ENCODE results near the gene IZUMO4.

Gene IZUMO4, protein sequence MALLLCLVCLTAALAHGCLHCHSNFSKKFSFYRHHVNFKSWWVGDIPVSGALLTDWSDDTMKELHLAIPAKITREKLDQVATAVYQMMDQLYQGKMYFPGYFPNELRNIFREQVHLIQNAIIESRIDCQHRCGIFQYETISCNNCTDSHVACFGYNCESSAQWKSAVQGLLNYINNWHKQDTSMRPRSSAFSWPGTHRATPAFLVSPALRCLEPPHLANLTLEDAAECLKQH

DNA sequence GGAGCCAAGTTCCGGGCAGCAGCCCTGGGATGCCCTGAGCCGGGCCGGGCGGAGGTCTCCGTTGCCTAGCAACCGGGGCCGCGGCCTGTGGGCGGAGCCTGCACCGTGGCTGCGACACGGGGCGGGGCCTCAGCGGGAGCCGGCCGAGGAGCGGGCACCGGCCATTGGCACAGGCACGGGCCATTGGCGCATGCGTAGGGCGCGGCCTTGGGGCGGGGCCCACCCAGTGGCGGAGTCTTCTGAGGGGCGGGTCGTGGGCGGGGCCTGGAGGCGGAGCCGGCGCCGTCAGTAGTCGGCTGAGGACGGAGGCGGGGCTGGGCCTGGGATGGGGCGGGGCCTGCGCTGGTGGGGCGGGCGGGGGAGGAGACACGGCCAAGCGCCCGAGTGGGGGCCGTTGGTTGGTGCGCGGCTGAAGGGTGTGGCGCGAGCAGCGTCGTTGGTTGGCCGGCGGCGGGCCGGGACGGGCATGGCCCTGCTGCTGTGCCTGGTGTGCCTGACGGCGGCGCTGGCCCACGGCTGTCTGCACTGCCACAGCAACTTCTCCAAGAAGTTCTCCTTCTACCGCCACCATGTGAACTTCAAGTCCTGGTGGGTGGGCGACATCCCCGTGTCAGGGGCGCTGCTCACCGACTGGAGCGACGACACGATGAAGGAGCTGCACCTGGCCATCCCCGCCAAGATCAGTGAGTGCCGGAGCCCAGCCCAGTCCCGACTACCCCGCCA lies at the start of gene IZUMO4:
TSS of gene IZUMO4 (plus strand) at position 436 of the 723 bp plus-strand sequence. CDS start at position 467, 31 bp downstream.
- DNase-seq (ENCODE audit: low spot score): peak; percentile 100

DNA sequence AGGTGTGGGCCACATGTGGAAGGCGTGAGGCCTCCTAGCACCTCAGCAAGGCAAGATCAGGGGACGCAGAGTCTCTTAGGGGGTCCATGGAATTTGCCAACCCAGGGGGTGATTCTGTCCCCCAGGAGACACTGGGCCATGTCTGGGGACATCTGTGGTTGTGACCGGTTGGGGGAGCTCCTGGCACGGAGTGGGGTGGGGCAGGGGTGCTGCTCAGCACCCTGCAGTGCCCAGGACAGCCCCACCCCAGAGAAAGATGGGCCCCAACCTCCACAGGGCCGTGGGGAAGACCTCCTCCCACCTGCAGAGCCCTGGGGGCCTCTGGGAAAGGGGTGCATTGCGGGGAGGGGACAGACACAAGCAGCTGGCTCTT lies 49.7 kb upstream of the IZUMO4 start:
- DNase-seq (ENCODE audit: low spot score): no peak

DNA sequence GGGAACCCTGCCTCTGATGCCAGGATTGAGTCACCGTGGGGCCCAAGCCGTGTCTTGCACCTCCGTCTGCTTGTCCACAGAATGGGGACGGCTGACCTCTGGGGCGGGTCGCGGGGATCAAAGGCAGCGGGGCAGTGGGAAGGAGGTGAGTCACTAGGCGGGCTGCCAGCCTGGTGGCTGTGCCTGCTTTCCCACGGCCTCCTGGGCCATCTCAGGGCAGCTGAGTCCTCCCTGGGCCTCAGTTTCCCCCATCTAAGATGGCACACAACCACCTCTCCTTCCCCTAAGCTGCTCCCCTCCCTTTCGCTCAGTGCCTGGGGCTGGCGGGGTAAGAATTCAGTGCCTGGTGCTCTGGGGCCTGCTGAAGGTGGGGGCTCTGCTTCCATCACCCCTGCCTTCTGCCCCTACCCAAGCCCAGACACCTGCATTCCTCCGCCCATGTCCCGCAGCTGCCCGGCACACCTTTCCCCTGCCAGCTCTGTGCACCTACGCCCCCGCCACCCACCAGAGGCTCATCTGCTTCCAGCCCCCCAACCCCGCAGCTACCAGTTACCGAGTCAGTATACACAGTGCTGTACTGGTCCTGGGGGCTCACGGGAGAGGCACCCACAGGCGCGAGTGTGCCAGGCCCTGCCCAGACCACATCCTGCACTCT lies 49.1 kb upstream of the IZUMO4 start:
- DNase-seq (ENCODE audit: low spot score): no peak

DNA sequence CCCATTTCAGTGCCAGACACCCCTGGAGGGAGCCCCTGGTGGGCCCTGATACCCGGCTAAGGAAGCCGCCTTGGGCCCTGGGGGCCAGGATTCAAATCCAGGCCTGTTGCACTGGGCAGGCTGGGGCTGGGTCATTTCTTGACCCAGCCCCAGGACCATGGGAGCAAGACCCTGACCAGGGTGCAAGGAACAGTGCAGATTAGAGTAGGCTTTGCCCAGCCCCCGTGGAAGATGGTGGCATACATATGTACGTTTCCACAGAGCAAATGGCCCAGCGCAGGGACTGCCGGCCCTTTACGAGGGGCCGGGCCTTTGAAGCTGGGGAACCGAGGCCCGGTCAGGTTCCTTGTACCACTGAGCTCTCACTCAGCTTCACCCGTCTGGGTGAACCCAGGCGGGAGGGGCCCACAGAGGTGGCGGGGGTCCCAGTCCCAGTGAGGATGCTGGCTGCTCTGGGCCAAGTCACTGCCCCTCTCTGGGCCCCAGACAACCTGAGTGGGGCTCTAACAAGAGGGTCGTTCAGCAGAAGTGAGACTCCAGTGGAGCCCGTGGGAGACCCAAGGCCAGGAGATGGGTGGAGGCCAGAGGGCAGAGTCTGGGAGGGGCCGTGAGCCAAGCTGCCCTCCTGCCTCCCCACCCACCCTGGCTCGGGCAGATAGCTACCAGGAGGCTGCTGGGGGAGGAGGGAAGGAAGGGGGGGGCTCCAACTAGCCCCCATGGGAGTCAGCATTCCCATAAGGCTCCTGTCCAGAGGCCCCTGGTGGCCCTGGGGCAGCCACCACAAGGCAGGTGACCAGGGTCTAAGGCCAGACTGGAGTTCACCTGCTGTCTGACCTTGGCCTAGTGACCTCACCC lies 48.4 kb upstream of the IZUMO4 start:
- no peak for DNase-seq (ENCODE audit: low spot score)

DNA sequence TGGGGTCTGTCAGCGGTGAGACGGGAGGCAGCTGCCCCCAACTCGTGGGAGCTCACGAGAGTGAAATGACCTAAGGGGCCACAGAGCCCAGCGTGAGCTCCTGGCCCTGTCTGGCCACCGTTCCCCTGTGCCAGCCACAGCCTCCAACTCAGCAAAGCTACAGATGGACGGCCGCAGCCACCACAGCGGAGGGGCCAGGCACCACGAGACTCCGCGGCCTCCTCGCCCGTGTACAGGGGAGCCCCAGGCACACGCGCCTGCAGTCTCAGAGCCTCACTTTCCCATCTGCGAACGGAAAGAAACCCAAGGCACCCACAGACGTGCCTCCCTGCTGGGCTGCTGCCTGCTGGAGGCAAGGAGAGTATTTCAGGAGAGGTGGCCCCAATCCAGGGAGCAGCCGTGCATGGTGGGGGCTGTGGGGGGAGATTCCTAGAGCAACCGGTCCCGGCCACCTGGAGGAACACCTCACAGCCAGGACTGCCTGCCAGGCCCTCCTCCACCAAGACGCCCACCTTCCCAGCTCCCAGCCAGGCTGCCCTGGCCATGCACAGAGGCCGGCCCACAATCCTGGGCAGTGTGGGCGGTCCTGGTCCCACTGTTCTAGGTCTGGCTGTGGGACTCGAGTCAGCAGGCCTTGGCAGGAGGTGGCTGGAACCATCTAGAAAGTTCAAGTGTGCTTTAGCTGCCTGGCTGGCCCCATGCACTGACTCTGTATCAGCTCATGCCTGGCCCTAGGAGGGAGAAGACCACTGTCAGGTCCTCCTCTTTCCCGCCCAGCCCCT lies 47.6 kb upstream of the IZUMO4 start:
- no peak for DNase-seq (ENCODE audit: low spot score)

DNA sequence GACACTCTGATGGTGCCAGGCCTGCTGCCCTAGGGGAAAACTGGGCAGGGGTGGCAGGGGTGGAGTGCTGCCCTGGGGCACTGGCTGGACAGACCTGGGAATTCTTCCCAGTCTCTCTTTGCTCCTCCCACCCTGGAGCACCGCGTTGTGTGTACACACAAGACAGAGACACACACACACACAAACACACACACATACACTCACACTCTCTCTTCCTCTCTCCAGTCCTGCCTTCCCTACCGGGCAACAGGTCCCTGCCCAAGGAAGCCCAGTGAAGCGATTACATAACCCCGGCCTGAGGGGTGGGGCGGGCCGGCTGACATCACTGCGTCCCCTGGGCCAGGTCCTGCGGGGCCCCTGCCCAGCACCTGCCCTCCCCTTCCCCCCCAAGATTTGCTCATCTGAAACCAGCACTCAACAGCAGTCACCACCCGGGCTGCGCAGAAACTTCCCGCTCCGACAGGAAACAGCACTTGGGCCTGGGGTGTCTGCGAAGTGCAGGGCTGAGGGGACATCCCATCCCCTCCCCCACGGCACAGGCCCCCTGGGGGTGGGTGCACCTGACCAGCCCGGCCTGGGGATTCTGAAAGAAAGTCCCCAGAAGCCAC lies 46.9 kb upstream of the IZUMO4 start:
- peak; percentile 63 for DNase-seq (ENCODE audit: low spot score)

DNA sequence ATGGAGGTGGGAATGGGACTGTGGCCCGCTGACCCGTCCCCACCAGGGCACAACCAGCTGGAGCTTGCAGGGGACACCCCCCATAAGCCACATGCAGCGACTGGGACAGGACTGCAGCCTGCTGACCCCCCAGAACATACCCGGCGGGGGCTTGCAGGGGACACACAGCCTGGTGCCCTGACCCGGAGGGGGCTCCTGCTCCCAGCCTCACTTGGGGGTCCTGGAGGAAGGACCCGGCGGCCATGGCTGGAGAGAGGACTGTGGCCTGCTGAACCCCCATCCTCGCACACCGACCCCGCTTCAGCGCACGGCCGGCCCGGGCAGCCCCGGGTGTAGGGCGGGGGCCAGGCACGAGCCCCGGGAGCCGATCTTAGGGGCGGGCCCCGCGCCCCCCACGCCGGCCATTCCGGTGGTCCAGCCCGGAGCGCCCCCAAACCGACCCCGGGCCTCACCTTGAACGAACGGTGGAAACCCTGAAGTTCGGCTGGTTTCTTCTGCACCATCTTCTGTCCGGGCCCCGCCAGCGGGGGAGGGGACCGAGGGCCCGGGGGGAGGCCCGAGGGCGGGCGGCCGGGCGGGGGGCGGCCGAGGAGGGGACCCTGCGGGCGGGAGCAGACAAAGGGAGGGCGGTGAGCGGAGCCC lies 46.2 kb upstream of the IZUMO4 start:
- no peak for DNase-seq (ENCODE audit: low spot score)

DNA sequence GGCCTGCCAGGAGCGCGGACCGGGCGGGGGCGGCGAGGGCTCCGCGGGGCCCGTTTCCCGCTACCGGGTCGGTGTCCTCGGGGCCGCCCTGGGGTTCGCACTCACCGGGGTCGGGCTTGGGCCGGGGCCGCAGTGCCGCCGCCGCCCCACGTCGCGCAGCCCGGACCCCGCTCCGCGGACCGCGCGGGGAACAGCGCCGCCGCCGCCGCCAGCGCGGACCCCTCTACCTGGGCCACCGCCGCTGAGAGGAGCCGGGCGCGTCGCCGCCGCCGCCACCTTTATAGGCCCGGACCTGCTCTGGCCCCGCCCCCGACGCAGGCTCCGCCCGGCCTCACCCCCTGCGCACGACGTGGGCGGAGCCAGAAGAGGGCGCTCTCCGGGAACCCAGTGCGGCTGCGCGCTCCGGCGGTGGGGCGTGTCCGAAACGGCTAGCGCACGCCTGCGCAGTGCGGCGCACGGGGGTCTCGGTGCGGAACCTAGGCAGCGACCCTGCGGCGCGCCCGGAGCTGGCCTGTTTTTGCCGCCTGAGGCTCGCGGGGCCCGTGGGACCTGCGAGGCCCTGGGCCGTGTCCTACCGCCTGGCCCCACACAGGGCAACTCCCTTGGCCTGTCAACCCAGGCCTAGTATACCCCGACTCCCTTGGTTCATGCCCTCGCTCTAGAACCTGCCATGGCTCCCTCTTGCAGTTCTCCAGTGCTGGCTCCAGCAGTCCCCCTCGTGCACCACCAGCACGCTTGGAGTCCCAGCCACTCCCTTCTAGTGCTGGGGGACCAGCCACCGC lies 45.5 kb upstream of the IZUMO4 start, which contains the start of gene MKNK2:
TSS of gene MKNK2 (minus strand) at position 254 of the 782 bp plus-strand sequence. CDS start 393 bp downstream, outside the sequence.
- DNase-seq (ENCODE audit: low spot score): peak; percentile 100

DNA sequence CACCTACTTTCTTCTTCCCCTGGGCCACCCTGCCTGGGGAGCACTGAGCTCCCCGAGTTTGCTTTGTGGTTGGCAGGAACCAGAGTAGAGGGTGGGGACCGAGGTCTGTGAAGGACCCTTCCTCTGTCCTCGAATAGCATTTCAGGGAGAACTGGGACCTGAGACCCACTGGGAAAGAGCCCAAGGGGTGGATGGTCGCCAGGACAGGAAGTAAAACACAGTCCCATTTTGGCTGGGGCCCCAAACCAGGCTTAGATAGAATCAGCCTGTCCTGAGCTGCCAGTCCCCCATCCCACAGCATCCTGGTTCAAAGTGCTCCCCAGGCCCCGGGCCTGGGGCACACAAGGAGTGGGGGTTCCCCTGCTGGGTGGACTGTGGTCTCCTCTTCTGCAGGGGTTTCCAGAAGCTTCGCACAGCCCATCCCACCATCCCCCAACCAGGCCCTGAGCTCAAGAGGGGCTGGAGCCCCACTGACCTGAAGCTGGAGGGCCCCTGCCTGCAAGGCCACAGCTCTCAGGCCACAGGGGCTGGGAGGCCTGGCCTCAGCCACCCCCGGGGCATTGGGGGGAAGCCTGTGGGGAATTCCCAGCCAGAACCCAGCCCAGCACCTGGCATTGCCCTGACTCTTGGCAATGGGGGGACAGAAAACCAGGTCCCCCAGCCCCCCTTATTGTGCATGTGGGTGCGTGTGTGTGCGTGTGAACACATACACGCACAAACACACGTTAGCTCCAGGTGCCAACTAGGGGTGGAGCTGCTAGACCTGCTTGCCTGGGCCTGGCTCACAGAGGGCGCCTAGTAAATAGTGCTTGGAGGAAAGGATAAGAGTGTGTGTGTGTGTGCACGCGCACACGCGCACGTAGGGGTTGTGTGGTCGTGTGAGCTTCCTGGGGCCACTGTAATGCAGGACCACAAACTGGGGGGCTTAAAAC lies 44.7 kb upstream of the IZUMO4 start:
- DNase-seq (ENCODE audit: low spot score): no peak

DNA sequence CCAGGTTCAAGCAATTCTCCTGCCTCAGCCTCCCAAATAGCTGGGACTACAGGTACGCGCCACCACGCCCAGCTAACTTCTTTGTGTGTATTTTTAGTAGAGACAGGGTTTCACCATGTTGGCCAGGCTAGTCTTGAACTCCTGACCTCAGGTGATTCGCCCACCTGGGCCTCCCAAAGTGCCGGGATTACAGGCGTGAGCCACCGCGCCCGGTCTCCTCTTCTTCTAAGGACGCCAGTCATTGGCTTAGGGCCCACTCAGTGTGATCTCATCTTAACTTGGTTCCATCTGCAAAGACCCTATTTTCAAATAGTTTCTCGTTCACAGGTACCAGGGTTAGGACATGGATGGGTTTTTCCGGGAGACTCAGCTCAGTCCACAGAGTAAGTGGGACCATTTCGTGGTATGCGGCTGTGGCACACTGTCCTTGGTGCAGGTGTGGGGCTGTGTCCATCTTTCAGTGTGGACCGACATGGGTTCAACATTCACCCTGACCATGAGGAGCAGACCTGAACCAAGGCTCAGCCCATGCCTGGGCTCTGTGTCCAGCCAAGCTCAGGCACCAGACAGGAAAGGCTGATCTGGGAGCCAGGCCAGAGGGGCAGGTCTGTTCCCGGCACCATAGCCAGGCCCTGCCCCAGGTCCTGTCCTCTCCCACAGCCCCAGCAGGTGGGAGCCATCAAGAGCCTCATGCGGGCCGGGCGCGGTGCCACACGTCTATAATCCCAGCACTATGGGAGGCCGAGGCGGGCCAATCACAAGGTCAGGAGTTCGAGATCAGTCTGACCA lies 42.9 kb upstream of the IZUMO4 start:
- DNase-seq (ENCODE audit: low spot score): no peak

DNA sequence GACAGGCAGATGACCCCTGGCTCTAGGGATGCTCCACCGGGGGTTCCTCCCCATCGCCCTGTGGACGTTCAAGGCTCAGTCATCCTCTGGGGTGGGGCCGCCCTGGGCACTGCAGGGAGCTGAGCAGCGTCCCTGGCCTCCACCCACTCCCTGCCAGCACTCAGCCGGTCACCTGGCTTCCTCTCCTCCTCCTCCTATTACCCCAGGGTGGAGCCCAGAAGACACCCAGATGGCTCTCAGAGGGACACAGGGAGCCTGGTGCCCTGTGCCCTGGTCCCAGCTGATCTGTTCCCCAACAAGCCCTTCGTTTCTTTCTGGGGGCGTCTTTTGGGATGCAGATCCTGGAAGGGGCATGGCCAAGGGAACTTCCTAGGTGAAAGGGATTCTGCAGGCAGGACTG lies 42.0 kb upstream of the IZUMO4 start:
- no peak for DNase-seq (ENCODE audit: low spot score)

DNA sequence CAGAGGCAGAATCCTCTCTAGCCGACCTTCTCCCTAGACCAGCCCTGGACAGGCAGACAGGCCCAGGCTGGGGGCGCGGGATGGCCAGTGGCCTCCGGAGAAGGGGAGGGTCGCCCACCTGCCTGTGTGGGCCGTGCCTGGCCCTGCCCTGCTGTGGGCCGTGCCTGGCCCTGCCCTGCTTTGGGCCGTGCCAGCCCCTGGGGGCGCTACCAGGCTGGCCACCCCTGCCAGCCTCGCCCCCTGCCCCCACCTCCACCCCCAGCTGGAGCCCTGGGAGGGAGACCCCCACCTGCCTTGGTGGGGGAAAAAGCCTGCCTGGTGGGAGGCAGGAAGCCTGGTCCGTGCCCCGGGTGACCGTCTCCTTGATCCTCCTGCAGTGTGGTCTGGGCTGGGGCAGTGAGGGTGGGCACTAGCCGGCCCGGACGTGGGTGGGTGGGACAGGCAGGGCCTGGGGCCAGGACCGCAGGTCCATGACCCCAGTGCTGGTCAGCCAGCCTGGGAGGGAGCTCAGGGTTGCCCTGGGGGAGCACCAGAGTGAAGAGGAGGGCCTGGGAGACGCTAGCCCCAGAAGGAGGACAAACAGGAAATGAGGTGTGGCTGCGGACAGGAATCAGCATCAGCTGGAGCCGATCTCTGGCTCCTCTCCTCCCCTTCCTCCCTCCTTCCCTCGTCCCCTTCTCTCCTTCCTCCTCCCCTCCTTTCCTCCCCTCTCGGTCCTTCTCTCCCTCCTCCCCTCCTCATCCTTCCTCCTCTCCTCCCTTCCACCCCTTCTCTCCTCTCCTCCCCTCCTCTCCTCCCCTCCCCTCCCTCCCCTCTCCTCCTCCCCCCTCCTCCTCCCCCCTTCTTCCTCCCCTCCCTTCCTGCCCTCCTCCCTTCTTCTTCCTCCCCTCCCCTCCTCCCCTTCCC lies 40.5 kb upstream of the IZUMO4 start:
- DNase-seq (ENCODE audit: low spot score): no peak

DNA sequence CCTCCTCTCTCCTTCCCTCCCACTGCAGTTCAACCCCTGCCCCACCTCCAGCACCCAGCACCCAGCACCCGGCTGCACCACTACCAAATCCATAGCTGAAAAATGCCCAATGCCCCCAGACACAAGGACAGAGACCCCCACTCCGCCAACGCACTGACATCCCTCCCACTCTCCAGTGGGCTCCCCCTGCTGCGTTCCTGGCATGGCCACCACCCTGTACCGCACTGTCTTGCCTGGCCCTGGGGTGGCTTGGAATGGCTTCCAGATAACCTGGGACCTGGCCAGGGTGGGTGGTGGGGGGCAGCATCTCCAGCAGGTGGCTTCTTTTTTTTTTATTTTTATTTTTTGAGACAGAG lies 39.9 kb upstream of the IZUMO4 start:
- DNase-seq (ENCODE audit: low spot score): no peak

DNA sequence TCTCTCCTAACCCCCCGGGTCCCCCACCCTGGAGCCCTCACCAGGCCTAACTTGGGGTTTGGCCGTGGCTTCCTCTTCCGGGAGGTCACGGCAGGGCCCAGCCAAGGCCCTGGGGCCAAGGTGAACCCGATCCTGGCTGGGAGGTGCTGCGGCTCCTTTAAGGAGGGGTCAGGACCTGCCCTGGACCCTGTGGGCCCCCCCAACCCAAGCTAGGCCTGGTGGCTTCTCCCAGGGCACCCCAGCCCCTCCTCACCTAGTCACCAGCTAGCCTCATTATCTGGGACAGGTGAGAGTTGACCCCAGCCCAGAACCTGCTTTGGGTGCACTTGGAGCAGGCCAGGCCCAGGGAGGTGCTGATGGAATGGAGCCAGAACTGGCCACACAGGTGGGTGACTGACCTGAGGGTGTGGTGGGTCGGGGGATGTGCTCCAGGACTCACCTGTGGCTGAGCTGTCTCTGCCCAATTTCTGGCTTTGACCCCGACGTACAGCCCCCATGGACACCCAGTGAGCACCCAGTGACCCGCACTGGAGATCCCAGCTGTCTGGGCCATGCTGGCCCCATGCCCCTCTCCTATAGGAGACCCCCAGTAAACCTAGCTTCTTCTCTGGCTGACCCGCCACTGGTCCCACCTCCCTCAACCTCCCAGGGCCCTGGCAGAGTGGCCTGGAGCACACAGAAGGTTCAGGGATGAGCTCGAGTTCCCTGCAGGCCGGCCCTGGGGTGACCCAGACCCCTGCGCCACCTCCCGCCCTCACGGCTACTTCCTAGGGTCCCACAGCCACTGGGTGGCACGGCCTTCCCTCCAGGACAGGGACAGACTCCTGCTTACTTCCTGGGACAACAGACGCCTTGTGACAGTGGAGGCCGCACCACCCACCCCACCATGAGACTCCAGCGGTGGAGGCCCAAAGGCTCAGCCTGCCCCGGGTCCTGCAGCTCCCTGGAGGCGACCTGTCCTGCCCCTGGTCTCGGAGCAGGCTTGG lies 38.9 kb upstream of the IZUMO4 start:
- no peak for DNase-seq (ENCODE audit: low spot score)
